GM19397 (cell line): ENCODE measurements around the gene DPP10.
"Not testable (repeated sequence)": the region's sequence is repeated elsewhere in the genome, so short reads cannot be mapped to it uniquely, and the experiment has no call there.

ENCODE experiments used
- ATAC-seq: cut with Tn5 transposase; IDR thresholded peaks from one replicate; pipeline ENCODE4 v1.9.1; 2021; ENCODE audit warnings: mild to moderate bottlenecking, moderate library complexity; ENCODE audit not compliant: unreplicated experiment

The DPP10 gene

DNA sequence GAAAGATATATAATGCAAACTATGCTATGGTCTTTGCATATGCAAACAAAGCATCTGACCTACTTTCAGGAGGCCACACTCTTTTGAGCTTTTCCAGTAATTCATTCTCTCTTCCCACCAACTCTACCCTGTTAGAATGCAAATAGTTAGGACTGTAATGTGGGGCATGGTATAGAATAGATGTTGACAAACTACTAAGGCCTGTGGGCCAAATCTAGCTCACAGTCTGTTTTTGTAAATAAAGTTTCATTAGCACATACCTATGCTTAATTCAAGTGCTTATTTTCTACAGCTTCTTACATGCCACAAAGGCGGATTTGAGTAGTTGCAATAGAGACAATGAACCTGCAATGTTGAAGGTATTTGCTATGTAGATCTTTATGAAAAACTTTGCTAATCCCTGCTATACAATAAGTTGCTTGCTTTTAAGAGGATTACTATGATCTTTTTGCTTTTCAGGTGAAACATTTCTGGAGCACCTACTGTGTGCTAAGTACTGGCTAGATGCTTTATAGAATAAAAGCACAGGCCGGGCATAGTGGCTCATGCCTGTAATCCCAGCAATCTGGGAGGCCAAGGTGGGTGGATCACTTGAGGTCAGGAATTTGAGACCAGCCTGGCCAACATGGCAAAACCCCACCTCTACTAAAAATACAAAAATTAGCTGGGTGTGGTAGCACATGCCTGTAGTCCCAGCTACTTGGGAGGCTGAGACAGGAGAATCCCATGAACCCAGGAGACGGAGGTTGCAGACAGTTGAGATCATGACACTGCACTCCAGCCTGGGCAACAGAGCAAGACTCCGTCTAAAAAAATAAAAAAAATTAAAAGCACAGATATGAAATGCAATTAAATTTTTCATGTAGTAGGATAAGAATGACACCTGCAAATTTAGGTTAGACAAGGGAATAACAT, 267.8 kb downstream of the DPP10 start:
- ATAC-seq, result no peak

GRCh38 chr2:114714313-114714712, 271.9 kb downstream of the DPP10 start:
- ATAC-seq, result no peak

GRCh38 chr2:114717049-114717448, 274.6 kb downstream of the DPP10 start:
- ATAC-seq, result no peak

DNA sequence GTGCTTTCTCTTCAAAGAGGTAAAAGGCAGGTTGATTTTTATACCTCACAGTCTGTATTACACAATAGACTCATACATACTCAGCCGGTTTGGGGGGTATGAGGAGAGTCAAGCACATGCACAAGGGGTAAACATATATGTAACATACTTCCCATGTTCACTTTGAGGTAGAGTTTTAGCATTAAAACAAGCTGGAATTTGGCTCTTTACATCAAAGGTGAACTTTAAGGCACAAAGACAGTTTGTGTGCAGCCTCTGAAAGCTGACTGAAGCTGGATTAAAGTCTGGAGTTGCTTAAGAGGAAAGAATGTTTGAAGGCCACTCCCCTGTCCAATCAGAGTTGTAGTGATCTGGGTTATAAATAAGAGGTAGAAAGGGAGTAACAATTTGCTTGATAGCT, 282.0 kb downstream of the DPP10 start:
- ATAC-seq, result no peak

- no peak for ATAC-seq
Measured at GRCh38 chr2:114727012-114727411, 284.6 kb downstream of the DPP10 start.

GRCh38 chr2:114728372-114728771, 285.9 kb downstream of the DPP10 start:
- ATAC-seq, result no peak

GRCh38 chr2:114729026-114729425, 286.6 kb downstream of the DPP10 start:
- no peak for ATAC-seq

- no peak for ATAC-seq
Measured at GRCh38 chr2:114735126-114735525, 292.7 kb downstream of the DPP10 start.

- ATAC-seq, result no peak
Measured at GRCh38 chr2:114742245-114742644, 299.8 kb downstream of the DPP10 start.

DNA sequence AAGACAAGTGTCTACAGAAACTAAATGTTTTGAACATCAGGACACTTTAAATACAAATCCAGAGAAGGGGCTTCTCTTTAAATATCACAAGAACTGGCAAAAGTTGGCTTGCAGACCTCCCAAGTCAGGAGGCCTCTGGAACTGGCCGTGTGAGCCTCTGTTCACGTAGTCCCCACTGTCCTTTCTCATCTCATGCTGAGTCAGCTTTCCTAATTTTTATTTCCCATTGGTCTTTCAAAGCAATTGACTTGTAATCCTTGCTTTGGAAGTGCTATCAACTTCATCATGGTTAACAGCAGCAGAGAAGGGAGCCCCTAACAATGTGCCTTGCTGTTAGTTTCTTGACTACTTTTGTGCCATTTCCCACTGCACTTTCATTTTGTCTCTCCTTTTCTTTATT, 303.3 kb downstream of the DPP10 start:
- ATAC-seq, result no peak

- not testable (repeated sequence) for ATAC-seq
Measured at GRCh38 chr2:114748175-114748574, 305.7 kb downstream of the DPP10 start.

DNA sequence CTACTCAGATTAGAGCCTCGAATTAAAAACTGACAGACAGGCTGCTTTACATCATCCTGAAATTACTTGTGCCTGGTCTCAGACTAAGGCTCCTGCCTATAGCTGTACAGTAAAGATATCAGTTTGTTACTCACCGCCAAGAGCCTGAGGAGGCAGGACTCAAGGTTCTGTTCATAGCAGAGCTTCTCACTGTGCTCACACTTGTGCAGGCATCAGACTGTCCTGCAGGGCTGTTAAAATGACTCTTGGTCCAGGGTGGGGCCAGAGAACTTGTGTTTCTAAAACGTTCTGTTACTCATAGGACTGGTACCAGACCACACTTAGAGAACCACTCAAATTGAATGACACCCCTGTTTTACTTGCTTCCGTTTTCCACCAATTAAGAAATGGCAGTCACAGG, 310.0 kb downstream of the DPP10 start:
- no peak for ATAC-seq

- ATAC-seq, result no peak
Measured at GRCh38 chr2:114753145-114753544, 310.7 kb downstream of the DPP10 start.

DNA sequence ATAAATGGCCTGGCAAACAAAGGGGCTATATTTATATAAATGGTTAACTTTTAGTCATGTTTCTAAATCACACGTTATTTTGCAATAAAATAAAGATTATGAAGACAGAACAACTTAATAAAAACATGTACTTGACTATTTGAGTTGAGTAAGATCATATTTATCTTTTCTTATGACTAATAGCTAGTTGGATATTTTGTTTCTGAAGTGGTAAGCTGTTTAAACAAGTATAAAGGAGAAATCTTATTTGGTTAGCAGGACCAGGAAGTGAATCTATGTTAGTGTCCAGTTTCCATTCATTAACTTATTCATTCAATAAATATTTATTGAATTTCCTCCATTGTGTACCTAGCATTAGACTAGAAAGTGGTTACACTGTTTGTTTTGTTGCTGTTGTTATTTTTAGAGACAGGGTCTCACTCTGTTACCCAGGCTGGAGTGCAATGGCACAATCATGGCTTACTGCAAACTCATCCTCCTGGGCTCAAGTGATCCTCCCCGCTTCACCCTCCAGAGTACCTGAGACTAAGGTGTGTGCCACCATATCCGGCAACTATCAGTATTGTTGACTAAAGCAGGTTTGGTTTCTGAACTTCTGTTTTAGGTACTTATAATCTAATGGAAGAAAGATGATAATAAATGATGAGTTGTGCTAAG, 312.6 kb downstream of the DPP10 start:
- ATAC-seq, result no peak

DNA sequence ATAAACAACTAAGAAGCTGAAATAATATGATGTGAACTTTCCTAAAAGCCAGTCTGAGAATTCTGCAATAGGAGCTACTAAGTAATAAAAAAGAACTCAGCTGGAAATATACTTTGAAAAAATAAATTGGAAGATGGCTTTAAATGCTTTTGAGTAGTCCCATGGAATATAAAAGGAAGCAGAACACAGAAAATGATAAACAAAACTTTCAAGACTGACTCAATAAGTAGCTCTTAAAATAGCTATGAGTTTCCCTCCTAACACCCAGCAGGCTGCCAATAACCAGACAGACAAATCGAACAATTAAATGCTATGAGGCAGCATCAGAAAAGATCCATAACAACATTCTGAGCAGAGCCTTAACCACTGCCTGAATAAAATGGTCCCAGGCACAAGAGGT, 319.9 kb downstream of the DPP10 start:
- no peak for ATAC-seq

DNA sequence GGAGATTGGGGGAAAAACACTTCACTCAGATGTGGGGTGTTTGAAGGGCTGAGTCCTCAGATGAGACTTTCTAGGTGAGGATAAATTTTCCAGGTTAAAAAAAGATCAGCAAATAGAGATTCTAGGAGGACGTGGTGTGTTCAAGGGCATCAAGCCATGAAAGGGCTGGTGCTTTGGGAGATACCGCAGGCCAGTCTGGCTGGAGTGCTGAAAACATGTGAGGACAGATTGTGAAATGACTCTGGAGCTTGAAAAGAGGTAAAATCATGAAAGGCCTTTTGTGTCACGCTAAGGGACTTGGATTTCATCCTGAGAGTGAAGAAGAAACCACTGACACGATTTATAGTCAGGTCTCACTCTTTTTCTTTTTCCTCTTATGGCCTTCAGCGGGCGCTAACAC, 320.5 kb downstream of the DPP10 start:
- ATAC-seq, result no peak

DNA sequence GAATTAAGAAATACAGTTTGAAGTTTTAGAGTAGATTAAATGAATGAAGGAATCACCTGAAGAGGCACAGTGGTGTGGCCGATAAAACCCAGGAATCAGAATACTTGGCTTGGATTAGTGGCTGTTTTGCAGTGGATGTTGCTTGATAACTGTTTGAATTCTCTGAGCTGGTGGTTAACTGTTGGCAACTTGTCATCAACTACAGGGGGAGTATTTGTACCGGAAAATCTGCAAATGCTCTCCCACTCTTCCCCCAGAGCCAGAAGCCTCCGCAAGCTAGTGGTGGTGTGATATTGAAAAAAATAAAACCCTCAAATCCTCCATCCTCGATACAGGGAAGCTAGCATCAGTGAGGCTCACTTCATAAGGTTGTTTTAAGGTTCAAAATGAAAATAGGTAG, 326.7 kb downstream of the DPP10 start:
- ATAC-seq, result no peak

GRCh38 chr2:114769991-114770390, 327.6 kb downstream of the DPP10 start:
- ATAC-seq, result no peak

DNA sequence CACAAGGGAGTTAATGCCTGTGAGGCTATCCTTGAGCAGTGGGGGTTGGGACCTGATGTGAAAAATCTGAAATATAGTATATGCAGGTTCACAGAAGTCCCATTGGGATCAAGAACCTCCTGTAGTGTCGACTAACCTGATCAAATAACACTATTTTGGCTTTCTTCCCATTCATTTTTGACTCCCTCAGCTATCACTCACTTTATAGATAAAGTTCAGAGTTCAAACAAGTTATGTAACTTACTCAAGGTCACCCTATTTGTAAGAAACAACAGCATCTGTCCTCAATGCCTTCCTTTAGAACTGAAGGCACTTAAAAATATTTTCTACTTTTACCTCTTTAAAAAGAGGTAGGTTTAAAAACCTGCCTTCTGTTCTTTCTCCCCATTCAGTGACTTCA, 341.6 kb downstream of the DPP10 start:
- no peak for ATAC-seq

DNA sequence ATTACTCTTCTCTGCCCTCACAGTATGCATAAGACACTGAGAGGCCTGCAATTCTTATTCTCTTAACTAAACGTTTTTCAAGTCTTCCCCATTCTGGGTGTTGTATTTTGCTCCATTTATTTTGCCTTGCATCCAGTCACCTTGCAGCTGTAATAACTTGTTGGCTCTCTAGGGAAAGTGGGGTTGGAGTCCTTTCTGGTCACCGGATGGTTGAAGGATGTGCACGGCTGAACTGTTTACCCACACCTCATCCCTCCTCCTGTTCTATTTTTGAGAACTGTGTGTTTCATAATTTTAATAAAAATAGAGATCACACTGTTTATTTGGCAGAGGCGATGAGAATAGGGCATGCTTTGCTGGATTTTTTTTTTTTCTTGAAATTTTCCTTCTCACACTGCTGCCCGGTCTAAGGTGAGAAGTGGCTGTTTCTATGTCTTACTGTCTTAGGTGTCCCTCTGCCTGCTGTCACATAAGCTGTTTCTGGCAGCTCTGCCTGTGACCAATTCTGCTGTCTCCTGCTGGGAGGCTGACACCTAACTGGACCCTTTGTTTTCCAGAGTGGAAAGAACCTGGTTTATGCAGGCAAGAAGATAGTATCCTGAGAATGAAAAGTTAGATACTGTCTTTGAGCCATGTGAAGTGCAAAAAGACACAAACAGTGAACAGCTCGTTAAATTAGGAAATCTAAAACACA, 342.6 kb downstream of the DPP10 start:
- ATAC-seq, result no peak

GRCh38 chr2:114786901-114787300, 344.5 kb downstream of the DPP10 start:
- ATAC-seq, result no peak

- ATAC-seq, result no peak
Measured at GRCh38 chr2:114787486-114787885, 345.0 kb downstream of the DPP10 start.
